Measurements from ENCODE around the gene NRCAM.
A peak's percentile ranks its signal among the peaks of the same experiment; 100 is the strongest.
"Not testable (repeated sequence)": the region's sequence is repeated elsewhere in the genome, so short reads cannot be mapped to it uniquely, and the experiment has no call there.

The NRCAM gene

GRCh38 chr7:108455998-108456677 is at the start of gene NRCAM:
Gene NRCAM, minus strand, starts transcription at chr7:108456436. Its CDS starts 216,372 bp downstream, at chr7:108240064.
- peak; percentile 34 for DNase-seq (ENCODE audit: low read depth)

- DNase-seq (ENCODE audit: low read depth) = not testable (repeated sequence)
These were observed 48.3 kb upstream of the NRCAM start for GRCh38 chr7:108504576-108504975.

DNA sequence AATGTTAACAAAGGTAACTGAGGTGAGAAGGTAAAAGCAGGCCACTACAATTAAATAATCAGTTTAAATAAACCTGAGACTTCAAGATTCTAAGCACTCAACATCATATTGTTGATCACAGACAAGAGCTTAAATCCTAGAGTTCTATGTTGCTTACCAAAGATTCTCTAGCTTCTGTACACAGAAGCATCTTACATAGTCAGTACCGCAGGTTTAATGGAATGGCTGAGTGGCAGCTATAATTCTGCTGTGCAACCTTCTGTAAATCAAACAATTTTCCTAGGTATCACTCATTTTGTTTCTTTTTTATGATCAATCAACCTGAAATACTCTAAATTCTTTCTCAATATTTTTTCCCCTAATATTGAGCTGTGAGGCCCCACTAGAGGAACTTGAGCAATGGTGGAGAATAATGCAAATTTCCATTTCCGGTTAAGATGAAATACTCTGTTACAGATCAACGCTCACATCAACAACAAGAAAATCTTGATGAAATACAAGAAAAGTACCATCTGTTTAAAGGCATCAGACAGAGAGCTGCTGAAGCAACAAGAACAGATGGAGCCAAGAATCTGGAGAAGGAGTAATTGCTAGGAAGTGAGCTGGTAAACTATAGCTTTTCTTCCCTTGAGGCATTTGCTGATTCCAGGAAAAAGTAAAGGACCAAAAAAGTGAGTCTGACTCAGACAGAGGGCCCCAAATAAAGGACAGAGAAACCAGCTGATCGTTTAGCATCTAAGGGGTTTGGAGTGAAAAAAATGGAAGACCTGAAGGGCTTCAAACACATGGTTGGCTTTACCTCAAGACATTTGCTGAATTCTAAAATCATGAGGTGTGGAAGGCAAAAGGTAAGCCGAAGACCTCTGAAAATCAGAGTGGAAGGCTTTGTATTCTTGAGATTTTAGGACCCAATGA is 47.1 kb upstream of the NRCAM start:
- DNase-seq (ENCODE audit: low read depth) = no peak

DNA sequence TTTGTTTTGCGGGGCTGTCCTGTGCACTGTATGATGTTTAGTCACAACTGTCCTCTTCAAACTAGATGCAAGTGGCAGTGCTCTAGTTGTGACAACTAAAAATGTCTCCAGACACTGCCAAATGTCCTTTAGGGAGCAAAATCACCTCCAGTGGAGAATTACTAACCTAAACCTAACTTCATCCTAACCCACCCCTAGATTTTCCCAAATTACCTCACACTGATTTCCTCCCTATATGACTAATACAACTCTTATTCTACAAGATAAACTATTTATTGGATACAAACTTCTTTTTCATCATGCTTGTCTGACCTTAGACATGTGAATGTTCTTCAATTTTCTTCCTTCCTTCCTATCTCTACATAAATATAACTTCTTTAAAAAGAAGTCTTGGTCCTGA is 43.3 kb upstream of the NRCAM start:
- DNase-seq (ENCODE audit: low read depth) = peak; percentile 18

DNA sequence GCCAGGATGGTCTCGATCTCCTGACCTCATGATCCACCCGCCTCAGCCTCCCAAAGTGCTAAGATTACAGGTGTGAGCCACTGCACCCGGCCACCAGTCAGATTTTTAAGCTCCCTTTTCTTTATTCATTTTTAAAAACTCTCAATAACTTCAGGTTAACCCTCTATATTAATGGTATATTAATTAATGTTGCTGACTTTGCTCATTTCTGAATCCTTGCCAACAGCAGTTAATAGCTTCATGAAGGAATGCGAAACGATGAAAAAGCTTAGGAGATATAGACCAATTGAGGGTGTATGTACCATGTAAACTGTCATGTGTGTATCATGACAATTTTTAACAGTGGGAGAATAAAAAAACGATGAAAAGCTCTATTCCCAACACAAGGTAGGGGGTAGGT is 42.2 kb upstream of the NRCAM start:
- no peak for DNase-seq (ENCODE audit: low read depth)

- peak; percentile 45 for DNase-seq (ENCODE audit: low read depth)
These were observed 41.0 kb upstream of the NRCAM start for GRCh38 chr7:108497082-108497725.

- no peak for DNase-seq (ENCODE audit: low read depth)
These were observed 36.5 kb upstream of the NRCAM start for GRCh38 chr7:108492742-108493141.

- DNase-seq (ENCODE audit: low read depth) = peak; percentile 9
These were observed 32.7 kb upstream of the NRCAM start for GRCh38 chr7:108488768-108489538.

GRCh38 chr7:108487646-108488045 is 31.4 kb upstream of the NRCAM start:
- no peak for DNase-seq (ENCODE audit: low read depth)

- DNase-seq (ENCODE audit: low read depth) = peak; percentile 81
These were observed 30.2 kb upstream of the NRCAM start for GRCh38 chr7:108486291-108486966.

DNA sequence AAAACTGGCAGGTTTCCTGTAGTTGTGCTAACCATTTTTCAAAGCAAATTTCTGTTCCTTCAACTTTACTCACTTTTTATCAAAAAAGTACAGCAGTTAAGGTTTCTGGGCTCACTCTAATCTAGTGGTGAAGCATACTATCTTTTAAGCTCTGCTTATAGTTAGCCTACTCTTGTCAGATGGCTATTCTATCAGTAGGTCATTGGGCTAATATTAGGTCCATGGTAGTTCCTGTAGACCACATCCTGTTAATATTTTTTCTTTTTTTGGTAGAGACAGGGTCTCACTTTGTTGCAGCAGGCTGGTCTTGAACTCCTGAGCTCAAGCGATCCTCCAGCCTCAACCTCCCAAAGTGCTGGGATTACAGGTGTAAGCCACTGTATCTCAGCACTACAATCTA is 27.9 kb upstream of the NRCAM start:
- DNase-seq (ENCODE audit: low read depth) = no peak

DNA sequence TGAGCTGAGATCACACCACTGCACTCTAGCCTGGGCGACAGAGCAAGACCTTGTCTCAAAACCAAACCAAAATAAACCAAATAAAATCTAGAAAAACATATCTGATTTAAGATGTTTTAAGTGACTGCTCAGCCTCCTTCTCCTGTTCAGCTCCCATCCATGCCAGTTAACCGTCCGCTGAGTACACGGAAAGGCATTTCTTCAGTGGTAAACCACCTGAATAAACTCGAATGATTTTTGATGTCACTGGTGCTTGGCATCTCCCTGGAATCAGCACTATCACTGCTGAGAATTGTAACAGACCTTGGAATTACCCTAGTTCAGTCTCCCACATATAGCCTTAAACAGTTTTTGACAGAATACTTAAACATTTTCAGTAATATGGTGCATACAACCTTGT is 24.1 kb upstream of the NRCAM start:
- no peak for DNase-seq (ENCODE audit: low read depth)

- DNase-seq (ENCODE audit: low read depth) = no peak
These were observed 23.5 kb upstream of the NRCAM start for GRCh38 chr7:108479751-108480150.

DNA sequence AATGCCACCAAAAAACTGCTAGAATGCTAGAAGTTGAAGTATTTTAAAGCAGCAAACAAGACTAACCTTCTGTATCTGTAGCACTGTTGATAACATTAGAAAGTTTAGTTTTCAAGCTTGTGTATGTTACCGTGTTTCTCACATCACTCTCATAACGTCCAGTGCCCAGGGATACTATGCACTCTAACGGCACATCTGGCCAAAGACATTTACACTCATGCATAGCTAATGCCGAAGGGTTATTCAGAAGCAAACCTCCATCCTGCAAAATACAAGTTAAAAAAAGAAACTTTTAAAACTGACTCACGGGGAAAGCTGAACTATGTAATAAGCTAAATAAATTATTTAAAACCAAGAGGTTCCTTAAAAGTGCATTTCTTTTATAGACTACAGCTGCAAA is 22.9 kb upstream of the NRCAM start:
- no peak for DNase-seq (ENCODE audit: low read depth)

- DNase-seq (ENCODE audit: low read depth) = no peak
These were observed 12.0 kb upstream of the NRCAM start for GRCh38 chr7:108468246-108468645.

DNA sequence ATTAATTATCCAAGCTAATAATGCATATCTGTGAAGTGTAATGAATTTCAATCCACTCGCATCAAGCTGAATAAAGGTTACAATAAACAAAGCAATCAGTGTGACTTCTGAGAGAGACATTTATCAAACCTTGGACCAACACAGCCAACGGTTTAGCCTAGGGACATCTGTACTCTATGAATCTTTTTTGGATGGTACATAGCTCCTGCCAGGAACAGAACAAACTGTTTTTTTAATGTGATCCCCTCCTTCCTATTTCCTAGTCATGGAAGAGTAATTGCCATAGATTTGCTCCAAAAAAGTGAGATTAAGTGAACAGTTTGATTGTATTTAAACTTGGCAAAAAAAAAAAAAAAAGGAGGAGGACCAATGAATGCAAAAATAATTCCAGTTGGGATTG is 11.2 kb upstream of the NRCAM start:
- no peak for DNase-seq (ENCODE audit: low read depth)

DNA sequence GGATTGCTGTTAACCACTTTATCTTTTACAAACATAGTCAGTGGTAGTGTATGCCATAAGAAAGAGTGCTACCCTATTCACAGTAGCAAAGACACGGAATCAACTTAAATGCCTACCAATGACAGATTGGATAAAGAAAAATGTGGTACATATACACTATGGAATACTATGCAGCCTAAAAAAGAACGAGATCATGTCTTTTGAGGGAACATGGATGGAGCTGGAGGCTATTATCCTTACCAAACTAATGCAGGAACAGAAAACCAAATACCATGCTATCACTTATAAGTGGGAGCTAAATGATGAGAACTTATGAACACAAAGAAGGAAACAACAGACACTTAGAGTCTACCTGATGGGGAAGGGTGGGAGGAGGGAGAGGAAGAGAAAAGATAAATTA is 10.1 kb upstream of the NRCAM start:
- not testable (repeated sequence) for DNase-seq (ENCODE audit: low read depth)

GRCh38 chr7:108464743-108465142 is 8.5 kb upstream of the NRCAM start:
- peak; percentile 55 for DNase-seq (ENCODE audit: low read depth)

DNA sequence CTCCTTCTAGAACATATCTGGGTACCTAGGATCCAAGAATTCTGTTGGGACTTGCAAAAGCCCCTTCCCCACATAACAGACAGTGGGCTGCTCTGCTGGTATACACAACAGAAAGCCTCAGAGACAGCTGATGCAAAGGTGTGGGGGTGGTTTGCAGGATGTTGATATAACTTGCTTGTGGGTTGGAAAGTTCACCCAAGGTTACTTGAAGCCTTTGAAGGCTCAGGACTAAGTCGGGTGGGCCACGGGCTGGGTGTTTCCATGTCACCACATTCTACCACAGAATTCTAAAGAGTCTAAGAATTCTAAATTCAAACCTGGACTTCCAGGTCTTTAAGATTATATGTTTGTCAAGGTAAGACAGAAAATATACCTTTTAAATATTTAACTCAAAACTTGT is 7.4 kb upstream of the NRCAM start:
- DNase-seq (ENCODE audit: low read depth) = no peak

GRCh38 chr7:108461840-108462239 is 5.6 kb upstream of the NRCAM start:
- peak; percentile 33 for DNase-seq (ENCODE audit: low read depth)

- DNase-seq (ENCODE audit: low read depth) = no peak
These were observed 4.7 kb upstream of the NRCAM start for GRCh38 chr7:108460964-108461363.

Measured in iris pigment epithelial cell (primary cell).